Kidney tubule cell (primary cell): Measurements from ENCODE around the gene CENATAC.
"Not testable (repeated sequence)": the region's sequence is repeated elsewhere in the genome, so short reads cannot be mapped to it uniquely, and the experiment has no call there.

Experiments
- DNase-seq: peaks from one replicate; pipeline ENCODE4 v3.0.0-alpha.2; 2018; ENCODE audit warnings: low spot score

CENATAC gene

GRCh38 chr11:118997627-118998387 lies at the start of gene CENATAC:
Gene CENATAC (plus strand): TSS chr11:118998138. CDS start chr11:118998198, 60 bp downstream.
- peak; percentile 92 for DNase-seq

GRCh38 chr11:118953265-118953664 lies 44.7 kb upstream of the CENATAC start:
- DNase-seq = no peak

- DNase-seq = not testable (repeated sequence)
Observed at GRCh38 chr11:118953976-118954375, 44.0 kb upstream of the CENATAC start.

GRCh38 chr11:118956094-118956846 lies 41.7 kb upstream of the CENATAC start, which contains the start of gene UPK2:
Gene UPK2 (plus strand): TSS chr11:118956298. CDS start chr11:118956351, 53 bp downstream.
- peak; percentile 84 for DNase-seq

GRCh38 chr11:118956847-118957469 lies 41.0 kb upstream of the CENATAC start:
- no peak for DNase-seq

- no peak for DNase-seq
Observed at GRCh38 chr11:118957549-118957948, 40.4 kb upstream of the CENATAC start.

GRCh38 chr11:118957968-118958367 lies 40.0 kb upstream of the CENATAC start:
- DNase-seq = no peak

- no peak for DNase-seq
Observed at GRCh38 chr11:118958577-118958976, 39.4 kb upstream of the CENATAC start.

GRCh38 chr11:118961189-118961588 lies 36.7 kb upstream of the CENATAC start:
- no peak for DNase-seq

GRCh38 chr11:118961591-118961990 lies 36.3 kb upstream of the CENATAC start:
- no peak for DNase-seq

GRCh38 chr11:118969508-118969907 lies 28.4 kb upstream of the CENATAC start:
- not testable (repeated sequence) for DNase-seq

- DNase-seq = no peak
Observed at GRCh38 chr11:118971646-118972045, 26.3 kb upstream of the CENATAC start, which contains the start of gene FOXR1. Gene FOXR1 (plus strand): TSS chr11:118971761. CDS start chr11:118971932, 171 bp downstream.

- no peak for DNase-seq
Observed at GRCh38 chr11:118973985-118974384, 24.0 kb upstream of the CENATAC start.

- no peak for DNase-seq
Observed at GRCh38 chr11:118975771-118976709, 21.9 kb upstream of the CENATAC start.

GRCh38 chr11:118979434-118979833 lies 18.5 kb upstream of the CENATAC start:
- no peak for DNase-seq

- DNase-seq = peak; percentile 30
Observed at GRCh38 chr11:118980191-118980881, 17.6 kb upstream of the CENATAC start.

GRCh38 chr11:118984337-118984736 lies 13.6 kb upstream of the CENATAC start:
- not testable (repeated sequence) for DNase-seq

GRCh38 chr11:118984825-118985224 lies 13.1 kb upstream of the CENATAC start:
- no peak for DNase-seq

GRCh38 chr11:118988280-118988679 lies 9.7 kb upstream of the CENATAC start:
- DNase-seq = no peak

- not testable (repeated sequence) for DNase-seq
Observed at GRCh38 chr11:118991486-118992038, 6.4 kb upstream of the CENATAC start.
